NCI-H345 treated with DMSO at 0.1 percent for 48 hours (cell line): ENCODE results near the gene EFNB2.

Experiments used
- DNase-seq: peaks from one replicate; lab custom pipeline; 2025; ENCODE audit not compliant: unreplicated experiment; lab: John Stamatoyannopoulos, UW

EFNB2 gene

DNA sequence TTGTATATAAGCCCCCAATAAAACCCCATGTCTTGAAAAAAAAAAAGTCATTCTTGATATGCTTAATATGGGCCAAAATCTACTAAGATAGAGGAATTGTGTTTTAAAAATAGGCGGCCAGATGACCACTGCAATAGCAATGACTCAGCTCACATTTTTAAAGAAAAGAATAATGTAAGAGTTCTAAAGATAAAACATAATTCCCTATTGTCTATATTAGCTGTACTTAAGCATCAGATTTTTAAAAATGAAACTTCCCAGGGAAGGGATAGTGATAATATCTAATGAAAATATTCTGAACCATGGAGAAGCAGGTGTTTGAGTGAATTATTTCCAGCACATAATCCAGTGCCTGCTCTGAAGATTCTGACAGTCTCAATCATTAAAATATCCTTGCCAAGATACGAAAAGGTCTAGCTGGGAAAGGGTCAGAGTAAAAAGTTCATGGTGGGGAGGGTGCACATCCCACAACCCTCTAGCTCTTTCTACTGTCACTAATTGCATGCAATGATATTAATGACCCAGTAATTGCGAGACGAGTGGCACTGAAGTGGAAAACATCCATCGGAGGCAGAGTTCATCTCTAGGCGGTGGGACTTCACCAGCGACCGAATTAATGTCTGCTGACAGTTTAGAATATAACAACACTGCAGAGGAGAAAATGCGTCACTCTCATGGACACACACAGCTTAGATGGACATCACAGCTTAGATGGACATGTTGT, 31.6 kb downstream of the EFNB2 start:
- no peak for DNase-seq

DNA sequence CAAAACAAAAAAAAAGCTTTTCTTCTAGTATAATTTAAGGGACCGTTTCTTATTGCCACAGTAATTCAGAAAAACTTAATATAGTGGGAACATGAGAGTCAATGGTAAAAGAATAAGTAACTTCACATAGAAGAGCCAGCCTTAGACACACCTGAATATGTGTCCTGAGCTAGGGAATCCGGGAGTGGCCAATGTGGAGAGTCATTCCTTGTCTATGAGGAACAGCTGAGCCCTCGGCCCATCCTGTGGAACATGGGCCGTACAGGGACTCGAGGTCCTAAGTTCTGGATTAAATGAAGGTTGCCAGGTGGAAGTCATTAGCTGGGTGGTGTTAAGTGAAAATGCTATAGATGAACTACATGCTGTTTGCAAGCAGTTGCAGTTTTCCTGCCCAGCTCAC, 32.2 kb downstream of the EFNB2 start:
- DNase-seq, result no peak

DNA sequence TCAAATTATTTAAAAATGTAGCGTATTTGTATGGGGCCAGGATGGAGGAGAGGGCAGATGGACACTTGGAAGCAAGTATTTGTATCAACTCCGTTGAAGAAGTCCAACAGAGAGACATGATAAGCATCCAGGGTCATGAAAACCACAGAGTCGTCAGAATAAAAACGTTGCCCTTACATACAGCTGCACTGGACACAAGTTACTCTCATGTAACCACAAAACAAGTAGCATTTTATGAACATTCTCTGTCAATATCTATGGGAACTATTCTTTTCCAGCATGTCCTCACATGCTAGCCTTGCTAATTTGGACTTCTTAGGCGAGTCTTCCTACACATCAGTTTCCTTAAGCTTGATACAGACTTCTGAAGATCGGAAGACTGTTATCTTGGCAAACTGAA, 35.0 kb downstream of the EFNB2 start:
- DNase-seq, result no peak

DNA sequence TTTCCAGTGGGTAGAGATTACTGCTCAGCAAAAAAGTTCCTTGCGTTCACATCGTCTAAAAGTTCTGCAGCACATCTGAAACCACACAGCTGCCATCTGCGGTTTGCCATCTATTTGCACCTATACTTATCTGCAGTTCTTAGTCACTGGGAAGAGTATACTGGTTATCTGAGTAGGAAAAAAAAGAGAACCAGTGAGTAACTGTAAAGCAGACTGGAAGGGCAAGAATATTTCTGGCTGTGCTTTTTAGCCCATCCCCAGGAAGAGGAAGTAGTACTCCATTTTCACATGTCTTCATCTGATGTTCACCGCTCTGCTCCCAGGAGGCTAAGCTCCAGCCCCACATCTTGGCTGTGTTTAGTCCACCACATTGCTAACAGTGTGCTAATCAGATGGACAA, 35.6 kb downstream of the EFNB2 start:
- no peak for DNase-seq

DNA sequence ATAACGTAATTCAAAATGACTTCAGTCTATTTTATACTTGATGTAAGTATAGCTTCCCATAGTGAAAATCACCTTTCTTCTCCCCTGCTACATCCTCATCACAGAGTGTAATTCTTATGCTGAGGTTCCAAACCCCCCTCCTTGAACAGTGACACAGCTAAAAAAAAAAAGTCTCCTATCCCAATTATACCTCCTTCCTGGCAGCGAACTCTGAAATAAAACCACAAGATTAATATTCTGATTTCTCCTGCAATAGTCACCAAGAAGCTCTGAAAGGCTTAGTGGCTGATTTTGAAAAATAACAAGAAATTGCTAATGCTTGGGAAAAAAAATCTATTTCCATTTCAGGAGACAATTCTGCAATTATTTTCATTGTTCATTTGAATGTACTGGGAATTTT, 36.3 kb downstream of the EFNB2 start:
- DNase-seq, result no peak

DNA sequence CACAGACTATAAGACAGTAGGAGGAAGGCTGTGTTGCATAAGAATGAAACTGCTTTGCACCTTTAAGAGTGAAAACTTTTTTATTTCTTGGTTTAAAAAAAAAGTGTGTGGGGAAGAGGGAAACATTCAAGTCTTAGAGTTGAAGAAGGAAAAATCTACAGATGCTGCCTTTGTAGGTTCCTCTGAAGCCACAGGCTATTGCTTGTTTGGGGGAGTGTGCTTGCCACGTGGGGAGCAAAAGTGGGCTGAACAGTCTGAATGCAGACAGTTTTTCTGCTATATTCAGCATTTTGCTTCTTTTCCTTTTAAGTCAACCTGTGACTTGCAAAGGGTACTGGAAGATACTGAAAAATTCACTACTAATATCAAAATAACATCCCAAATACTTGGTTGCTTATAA, 36.9 kb downstream of the EFNB2 start:
- no peak for DNase-seq

DNA sequence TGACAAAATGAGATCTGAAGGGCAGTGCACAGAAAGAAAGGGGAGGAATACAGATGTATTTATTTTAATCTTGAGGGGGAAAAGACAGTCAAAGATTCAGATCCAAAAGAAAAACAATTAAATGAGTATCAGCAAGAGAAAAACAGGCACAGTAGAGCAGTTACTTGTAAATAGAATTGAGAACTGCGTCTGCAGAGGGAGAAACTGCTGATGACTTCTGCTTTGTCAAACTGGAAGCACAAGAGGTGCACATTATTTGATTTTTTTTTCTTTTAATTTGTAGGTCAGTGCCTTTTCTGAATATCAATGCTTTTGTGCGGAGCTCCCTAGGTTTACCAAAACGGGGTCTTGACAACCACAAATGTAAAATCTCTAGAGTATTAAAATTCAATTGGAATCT, 37.3 kb downstream of the EFNB2 start:
- DNase-seq, result no peak

DNA sequence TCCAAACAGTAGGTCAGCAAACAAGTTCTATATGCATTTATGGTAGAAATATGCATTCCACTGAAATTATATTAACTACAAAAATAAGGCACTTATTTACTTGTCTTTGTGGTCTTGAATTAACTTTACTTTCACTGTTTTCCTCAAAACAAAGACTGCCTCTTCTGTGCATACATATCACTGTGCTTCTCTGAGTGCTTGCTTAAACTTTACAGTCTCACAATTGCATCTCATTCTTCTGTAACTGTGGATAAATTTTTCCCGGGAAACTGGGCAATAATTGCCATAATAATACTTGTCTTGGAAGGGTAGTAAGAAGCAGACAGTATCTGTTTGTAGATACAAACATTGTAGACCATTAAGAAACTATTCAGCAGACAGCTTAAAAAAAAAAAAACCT, 38.4 kb downstream of the EFNB2 start:
- DNase-seq, result no peak

DNA sequence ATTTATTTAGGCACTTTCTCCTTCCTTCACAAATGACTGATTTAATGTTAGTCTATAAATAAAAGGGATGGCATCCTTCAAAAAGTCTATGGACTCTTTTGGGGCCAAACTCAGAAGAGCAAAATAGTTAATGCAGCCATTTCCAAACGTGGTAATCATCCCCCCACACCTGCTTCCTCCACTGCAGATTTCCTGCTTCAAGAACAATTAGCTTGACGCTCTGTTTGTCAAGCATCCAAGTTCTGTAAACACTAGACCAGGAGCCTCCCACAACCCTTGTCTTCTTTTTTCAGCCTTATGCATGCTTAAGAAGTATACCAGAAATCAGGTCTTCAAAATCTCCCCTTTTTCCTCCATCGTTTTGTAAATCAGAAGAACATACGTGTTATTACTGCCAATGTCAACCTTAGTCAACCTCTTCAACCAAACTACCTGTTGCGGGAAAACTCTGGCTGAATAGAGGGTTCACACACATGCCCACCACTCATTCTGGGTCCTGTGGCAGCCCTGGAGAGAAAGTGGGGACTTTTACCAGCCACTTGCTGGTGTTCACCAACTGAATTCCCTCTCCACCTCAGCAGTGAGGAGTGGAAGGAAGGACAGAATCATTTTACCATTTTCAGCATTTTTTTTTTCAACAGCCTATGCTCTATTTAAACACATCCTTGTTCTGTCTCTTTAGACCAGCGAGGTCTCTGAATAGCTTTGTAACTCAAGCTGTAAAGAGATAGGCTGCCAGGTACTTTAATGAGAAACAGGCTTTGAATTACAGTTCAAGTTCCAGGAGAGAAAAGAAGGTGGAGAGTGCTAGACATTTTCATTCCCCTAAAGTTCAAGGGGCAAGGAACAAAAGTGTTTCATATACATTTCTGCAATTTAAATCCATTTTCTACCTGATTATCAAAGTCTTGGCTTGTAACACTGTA, 39.1 kb downstream of the EFNB2 start:
- peak; percentile 34 for DNase-seq

DNA sequence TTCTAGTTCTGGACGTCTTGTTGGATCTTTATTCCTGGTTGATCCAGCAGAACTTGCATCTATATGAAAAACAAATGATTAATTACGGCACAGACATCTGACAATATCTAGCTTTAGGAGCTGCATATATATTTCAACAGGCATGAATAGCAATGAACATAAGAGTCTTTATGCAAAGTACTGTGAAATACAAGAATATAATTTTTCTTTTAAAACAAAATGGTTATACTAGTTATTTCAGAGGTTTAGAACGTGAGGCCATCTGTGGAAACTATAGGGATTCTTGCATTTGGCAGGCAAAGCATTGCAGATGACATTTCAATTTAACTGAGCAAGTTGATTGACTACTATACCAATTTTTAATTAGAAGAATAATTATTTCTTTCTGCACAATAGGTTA, 40.5 kb downstream of the EFNB2 start:
- no peak for DNase-seq

DNA sequence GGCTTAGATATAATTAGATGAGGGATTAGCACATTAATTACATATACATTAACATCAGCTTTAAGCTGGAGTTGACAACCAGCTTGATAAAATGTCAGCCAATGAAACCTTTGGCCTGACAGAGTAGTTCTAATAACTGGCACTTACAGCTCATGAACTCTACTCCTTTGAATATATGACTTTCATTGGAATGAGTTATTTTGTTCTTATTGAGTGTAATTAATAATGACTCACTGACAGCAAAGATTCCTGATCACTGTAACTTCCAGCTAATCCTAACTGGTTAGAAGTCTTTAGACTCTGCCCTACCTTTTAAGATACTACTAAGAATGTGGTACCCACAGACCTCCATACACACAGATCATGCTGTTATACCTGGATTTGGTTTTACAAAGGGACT, 41.0 kb downstream of the EFNB2 start:
- DNase-seq, result no peak

DNA sequence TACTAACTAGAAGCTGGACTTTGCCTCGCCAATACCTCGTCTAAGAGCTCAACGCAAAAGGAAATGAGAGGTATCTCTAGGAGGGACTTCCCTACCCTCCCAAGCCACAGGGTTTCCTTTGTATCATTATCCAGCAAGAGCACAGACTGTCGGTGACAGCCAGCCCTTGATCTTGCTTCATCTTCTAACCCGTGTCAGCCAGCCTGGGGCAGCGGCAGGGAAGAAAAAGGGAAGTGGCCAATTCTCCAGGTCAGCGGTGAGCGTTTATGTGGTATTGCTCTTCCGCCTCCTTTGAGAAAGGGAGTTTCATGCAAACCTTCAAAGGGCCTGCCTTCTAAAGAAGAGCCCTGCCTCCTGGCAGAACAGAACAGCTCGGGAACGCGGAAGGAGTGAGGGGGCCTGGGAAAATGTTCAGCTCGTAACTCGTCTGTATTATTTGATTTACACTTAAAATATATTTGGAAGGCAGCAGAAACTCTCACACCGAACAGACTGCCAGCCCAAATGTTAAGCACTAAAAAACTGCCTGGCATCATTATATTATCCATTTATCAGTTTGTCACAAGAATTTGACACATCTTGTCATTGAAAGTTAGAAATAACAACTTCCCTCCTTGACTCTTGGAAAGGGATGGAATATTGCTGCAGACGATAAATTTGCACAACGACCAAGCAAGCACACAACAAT, 41.8 kb downstream of the EFNB2 start:
- DNase-seq, result no peak

DNA sequence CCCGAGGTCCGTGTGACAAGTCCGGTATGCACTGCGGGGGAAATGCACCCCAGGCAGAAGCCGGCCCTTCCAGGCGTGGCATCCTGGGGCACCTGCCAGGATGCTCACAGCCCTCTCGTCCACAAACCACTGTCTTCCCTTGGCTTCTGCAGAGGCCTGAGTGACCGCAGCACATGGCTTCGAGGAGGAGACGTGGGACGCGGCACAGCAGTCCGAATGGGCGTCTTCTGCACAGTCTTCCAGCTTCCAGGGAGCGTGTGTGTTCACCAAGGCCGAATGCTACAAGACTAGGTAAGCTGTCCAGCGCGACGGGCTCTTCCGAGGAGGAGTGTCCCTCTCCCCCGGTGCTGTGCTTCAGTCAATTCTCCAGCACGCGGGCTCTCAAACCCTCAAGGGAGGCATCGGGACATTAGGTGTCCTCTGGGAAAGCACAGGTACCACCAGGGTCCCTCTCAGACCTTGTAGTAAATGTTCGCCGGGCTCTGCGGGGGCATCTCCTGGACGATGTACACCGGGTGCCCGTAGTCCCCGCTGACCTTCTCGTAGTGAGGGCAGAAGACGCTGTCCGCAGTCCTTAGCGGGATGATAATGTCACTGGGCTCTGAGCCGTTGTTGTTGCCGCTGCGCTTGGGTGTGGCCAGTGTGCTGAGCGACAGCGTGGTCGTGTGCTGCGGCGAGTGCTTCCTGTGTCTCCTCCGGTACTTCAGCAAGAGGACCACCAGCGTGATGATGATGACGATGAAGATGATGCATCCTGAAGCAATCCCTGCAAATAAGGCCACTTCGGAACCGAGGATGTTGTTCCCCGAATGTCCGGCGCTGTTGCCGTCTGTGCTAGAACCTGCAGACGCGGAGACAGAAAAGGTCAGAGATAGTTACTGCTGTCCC, 42.6 kb downstream of the EFNB2 start:
- no peak for DNase-seq

DNA sequence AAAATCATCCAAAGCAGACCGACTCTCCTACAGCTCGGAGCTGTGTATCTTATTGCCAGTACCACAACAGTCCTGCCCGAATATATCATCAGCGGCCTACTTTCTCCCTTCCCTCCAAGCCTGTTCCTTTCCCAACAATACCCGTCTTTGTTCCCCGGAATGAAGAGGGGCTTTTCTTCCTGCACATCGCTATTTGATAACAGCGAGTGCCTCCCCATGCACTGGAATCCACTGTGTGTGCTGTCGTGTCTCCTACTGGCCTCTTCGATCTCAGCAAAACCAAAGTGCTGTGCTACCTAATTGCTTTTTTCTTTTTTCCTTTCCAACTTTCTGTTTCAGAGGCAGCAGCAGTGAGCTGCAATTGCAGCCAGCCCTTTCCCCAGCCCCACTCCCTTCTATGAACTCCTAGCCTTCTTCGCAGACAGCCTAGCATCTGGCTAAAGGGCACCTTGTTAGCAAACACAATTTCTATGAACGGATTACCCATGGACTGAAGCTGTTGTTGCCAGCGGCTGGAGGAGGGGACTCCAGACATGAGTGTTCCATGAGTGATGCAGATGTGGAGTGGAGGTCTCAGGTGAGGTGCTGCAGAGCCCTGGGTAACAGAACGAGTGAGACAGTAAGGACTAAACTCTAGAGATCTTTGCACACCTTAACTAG, 43.4 kb downstream of the EFNB2 start:
- no peak for DNase-seq

DNA sequence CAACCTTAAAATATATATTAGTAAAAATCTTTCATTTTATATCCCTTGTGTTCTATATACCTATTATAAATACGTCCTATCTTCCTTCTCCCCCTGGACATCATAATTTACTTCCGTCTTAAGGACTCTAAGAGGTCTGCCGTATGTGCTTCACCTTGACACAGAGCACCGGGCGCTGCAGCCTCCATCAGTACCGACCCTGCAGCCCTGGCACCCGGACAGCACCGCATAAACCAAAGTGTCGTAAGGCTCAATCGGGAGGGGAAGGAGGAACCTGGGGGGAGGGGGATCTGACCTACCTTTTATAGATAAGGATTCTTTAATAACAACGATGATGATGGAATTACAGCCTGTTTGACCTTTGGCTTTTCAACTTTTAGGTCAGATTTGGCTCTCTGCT, 44.0 kb downstream of the EFNB2 start:
- no peak for DNase-seq

DNA sequence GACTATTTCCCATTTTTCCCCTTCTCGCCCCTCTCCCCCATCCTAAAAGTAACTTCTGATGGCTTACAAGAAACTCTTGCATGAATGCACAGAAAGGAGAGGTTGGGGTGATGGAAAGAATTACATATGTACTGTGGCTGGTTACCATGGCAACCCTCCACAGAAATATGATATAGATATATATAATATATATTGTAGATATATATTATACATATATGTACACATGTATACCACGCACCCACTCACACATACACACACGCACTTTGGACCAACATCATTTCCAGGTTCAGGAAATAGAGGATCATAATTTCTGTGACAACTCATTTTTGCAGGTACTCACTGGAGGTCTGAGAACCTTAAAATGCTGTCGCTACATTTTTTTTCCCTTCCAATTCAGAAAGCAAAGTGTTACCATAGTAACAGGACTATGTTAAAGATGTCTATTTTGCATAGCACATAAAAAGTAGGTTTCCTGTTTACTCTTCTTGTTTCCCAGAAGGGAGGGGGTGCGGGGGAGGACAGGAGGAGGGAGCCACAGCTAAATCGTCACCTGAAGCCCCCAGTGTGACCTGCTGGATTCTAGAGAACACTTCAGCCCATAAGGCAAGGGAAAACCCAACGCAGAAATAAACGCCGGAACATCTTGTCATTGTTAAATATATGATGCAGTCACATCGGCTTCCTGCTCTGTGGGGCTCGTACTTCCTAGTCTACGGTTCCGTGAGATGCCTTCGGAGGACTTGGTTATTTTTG, 44.7 kb downstream of the EFNB2 start:
- DNase-seq, result no peak

DNA sequence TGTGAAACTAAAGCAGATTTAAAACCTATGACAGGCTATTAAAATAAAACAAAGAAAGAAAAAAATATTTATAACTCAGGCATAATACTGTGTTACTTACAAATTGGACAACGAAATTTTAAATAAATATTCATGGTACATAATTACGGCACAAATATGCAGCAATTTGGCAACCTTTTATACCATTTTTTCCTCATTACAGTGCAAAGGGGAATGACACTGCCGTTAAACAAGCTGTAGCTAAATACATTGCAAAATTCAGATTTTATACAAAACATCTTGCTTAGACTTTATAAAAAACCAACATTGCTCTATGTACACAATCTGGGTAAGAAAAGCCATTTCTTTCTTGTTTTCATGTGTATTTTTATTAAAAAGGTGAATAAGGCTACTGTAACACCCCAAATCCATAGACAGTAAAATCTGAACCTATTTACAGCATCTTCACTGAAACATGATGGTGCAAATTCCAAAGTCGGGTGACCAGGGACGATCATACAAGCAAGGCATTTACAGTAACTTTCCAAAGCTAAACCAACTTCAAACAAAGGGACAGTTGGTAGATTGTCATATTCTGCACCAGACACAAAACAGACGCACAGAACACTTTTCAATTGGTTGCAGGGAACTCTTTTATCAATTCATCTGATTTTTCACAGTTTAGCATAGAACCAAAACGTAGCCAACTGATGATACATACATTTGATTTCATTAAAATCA, 45.5 kb downstream of the EFNB2 start:
- DNase-seq, result no peak

DNA sequence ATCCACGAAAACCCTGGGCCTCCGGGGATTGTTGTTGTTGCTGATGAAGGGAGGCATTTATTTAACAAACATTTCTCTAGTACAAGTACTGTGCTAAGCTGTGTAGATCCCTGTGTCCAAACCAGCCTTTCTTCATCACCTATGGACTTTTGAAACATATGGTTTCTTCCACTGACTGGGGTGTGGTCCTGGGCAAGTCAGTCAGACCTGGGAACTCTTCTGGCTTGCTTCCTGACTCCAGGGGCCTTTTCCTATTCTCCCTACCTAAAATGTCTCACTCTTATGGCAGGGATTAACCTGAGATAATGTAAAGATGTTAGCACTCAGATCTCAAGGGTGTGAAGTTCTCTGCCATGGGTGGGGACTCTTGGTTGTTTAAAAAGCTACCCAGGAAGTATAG, 46.8 kb downstream of the EFNB2 start:
- DNase-seq, result no peak

DNA sequence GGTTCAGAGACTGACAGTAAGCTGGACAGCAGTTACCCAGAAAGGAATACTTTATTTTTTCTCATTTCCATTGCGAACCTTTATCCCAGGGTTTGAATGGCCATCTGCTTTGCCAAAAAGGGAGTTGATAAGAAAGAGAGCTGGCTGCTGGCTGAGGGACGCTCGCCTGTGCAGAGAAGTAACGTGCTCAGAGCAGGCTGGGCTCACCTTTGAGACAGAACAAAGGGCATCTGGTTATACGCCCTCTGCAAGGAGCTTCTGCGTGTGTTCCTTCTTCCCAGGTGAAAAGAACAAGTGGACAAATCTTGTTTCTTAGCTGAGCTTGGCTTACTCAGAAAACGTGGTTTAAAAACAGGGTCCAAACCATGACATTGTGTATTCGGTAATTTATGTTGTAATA, 47.4 kb downstream of the EFNB2 start:
- no peak for DNase-seq
